Stimulated activated CD8-positive, alpha-beta memory T cell treated with anti-CD3 and anti-CD28 coated beads, Interleukin-4, amount 100 ng/mL, for 48 hours (primary cell): ENCODE results near the gene ZNF500.
A peak's percentile ranks its signal among the peaks of the same experiment; 100 is the strongest.

Experiments used
- DNase-seq: peaks from one replicate; pipeline ENCODE4 v3.0.0-alpha.2; 2020

Gene ZNF500

GRCh38 chr16:4766875-4767628, at the start of gene ZNF500:
Gene ZNF500 (minus strand): TSS chr16:4767162. CDS start chr16:4765978, 1,184 bp downstream.
- peak; percentile 99 for DNase-seq

GRCh38 chr16:4814542-4815173, 47.7 kb upstream of the ZNF500 start:
- DNase-seq = no peak

- no peak for DNase-seq
These were observed 47.1 kb upstream of the ZNF500 start for GRCh38 chr16:4814046-4814445.

- no peak for DNase-seq
These were observed 46.5 kb upstream of the ZNF500 start for GRCh38 chr16:4813251-4814003.

GRCh38 chr16:4811773-4812172, 44.8 kb upstream of the ZNF500 start:
- no peak for DNase-seq

- DNase-seq = no peak
These were observed 44.3 kb upstream of the ZNF500 start for GRCh38 chr16:4811242-4811641.

GRCh38 chr16:4806280-4806679, 39.3 kb upstream of the ZNF500 start:
- DNase-seq = no peak

GRCh38 chr16:4805231-4805630, 38.3 kb upstream of the ZNF500 start:
- DNase-seq = no peak

GRCh38 chr16:4803898-4804762, 37.2 kb upstream of the ZNF500 start:
- DNase-seq = no peak

- no peak for DNase-seq
These were observed 36.5 kb upstream of the ZNF500 start for GRCh38 chr16:4803401-4803844.

- DNase-seq = peak; percentile 93
These were observed 35.8 kb upstream of the ZNF500 start for GRCh38 chr16:4802659-4803287.

GRCh38 chr16:4801962-4802658, 35.1 kb upstream of the ZNF500 start, which contains the start of gene ROGDI:
Gene ROGDI (minus strand): TSS chr16:4802633. CDS start chr16:4802571, 62 bp downstream.
- DNase-seq = peak; percentile 79

GRCh38 chr16:4801051-4801961, 34.3 kb upstream of the ZNF500 start:
- DNase-seq = no peak

- no peak for DNase-seq
These were observed 33.5 kb upstream of the ZNF500 start for GRCh38 chr16:4800290-4801041.

- DNase-seq = no peak
These were observed 32.4 kb upstream of the ZNF500 start for GRCh38 chr16:4799171-4799855.

- no peak for DNase-seq
These were observed 31.5 kb upstream of the ZNF500 start for GRCh38 chr16:4798456-4798855.

GRCh38 chr16:4797805-4798252, 30.9 kb upstream of the ZNF500 start:
- no peak for DNase-seq

- no peak for DNase-seq
These were observed 30.2 kb upstream of the ZNF500 start for GRCh38 chr16:4796982-4797804.
